ENCODE results near the gene PPP1R14B.

The PPP1R14B gene

DNA sequence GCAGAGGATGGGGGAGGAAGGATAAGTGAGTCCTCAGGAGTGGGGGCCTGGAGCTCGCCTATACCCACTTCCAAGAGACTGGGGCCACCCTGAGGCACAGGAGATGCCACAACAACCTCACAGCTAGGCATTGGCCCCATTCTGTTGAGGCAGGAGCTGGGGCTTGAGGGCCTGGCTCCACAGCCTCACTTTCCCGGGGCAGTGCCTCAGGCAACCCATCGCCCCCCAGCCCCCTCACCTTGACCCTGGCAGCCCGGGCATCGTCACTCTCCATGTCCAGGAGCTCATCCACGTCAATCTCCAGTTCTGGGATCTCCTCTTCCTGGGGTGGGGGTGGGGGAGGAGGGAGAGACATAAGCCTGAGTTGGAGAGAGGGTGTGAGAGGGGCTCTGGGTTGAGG, 1.8 kb downstream of the PPP1R14B start:
- CTCF ChIA-PET, result interaction anchor here (0.9 to 3.7 kb wide), 10 partner anchors 8 to 87 kb away, joined by 3 to 26 read pairs (median 4); partner anchors contain the start of genes NUDT22 and TRPT1
- TF ChIP-seq, protein P1, sequence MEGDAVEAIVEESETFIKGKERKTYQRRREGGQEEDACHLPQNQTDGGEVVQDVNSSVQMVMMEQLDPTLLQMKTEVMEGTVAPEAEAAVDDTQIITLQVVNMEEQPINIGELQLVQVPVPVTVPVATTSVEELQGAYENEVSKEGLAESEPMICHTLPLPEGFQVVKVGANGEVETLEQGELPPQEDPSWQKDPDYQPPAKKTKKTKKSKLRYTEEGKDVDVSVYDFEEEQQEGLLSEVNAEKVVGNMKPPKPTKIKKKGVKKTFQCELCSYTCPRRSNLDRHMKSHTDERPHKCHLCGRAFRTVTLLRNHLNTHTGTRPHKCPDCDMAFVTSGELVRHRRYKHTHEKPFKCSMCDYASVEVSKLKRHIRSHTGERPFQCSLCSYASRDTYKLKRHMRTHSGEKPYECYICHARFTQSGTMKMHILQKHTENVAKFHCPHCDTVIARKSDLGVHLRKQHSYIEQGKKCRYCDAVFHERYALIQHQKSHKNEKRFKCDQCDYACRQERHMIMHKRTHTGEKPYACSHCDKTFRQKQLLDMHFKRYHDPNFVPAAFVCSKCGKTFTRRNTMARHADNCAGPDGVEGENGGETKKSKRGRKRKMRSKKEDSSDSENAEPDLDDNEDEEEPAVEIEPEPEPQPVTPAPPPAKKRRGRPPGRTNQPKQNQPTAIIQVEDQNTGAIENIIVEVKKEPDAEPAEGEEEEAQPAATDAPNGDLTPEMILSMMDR (IDR thresholded peaks at IDR 0.05; ENCODE audit: control extremely low read depth, extremely low read depth, low read depth, missing control alignments), result no peak
- POLR2A ChIA-PET, result interaction anchor here (1.7 kb wide), 1 partner anchor 18 kb away, joined by 7 read pairs; no protein-coding TSS in a partner anchor
- no peak for DNase-seq (ENCODE audit: extremely low spot score)

DNA sequence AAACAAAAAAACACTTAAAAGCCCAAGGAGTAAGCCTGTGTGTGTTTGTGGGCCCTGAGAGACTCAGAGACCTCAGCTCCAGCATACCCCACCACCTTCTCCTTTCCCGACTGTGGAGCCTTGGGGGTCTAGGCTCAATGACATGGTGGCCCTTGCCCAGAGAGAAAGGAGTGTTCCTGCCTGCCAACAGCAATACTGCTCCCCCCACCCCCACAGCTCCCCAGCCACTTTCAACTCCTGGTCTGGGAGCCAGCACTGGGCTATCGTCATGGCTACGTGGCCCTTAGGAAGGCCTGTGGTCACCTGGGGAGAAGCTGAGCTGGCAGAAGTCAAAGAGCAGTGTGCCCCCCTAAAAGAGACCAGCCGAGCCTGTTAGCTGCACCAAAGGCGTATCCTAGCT, 2.6 kb downstream of the PPP1R14B start:
- CTCF ChIA-PET, result interaction anchor here (1.0 to 30.9 kb wide), 5 partner anchors 8 to 60 kb away, joined by 3 to 368 read pairs (median 8); partner anchors contain the start of genes CATSPERZ and FERMT3
- TF ChIP-seq, protein P1 (IDR thresholded peaks at IDR 0.05; ENCODE audit: control extremely low read depth, extremely low read depth, low read depth, missing control alignments), result no peak
- POLR2A ChIA-PET, result interaction anchor here (0.5 to 1.7 kb wide), 3 partner anchors 17 to 60 kb away, joined by 3 to 7 read pairs (median 4); no protein-coding TSS in a partner anchor
- DNase-seq (ENCODE audit: extremely low spot score), result no peak

DNA sequence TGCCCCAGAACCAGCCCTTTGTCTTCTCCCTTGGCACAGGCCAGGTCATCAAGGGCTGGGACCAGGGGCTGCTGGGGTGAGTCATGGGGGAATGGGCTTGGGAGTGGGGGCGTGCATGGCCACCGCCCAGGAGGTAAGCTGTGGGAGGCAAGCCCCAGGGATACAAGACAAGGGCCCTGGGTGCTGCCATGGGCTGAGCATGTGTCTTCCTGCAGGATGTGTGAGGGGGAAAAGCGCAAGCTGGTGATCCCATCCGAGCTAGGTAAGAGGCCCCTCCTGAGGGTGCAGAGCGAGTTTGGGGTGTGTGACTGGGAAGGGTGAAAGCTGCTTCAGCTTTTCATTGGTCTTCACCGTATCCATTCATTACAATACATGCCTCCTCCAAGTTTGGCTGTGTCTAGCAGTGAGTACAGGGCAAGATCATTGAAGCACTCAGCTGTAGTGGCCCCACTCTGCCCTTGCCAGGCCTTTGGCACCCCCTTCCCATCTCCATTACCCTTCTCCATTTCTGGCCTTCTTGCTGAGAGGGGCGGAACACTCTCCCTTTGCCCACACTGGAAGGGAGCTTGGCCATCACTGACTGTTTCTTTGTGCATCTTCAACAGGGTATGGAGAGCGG, 3.4 kb downstream of the PPP1R14B start:
- ChIA-PET CTCF (interaction anchor here (0.7 to 30.9 kb wide), 9 partner anchors 9 to 60 kb away, joined by 3 to 368 read pairs (median 3); partner anchors contain the start of genes CATSPERZ, DNAJC4, FERMT3 and NUDT22), POLR2A (interaction anchor here (0.5 to 1.7 kb wide), 4 partner anchors 16 to 59 kb away, joined by 3 to 7 read pairs (median 5); no protein-coding TSS in a partner anchor)
- no peak for DNase-seq (ENCODE audit: extremely low spot score)
- TF ChIP-seq, protein P1 (IDR thresholded peaks at IDR 0.05; ENCODE audit: control extremely low read depth, extremely low read depth, low read depth, missing control alignments), result no peak

DNA sequence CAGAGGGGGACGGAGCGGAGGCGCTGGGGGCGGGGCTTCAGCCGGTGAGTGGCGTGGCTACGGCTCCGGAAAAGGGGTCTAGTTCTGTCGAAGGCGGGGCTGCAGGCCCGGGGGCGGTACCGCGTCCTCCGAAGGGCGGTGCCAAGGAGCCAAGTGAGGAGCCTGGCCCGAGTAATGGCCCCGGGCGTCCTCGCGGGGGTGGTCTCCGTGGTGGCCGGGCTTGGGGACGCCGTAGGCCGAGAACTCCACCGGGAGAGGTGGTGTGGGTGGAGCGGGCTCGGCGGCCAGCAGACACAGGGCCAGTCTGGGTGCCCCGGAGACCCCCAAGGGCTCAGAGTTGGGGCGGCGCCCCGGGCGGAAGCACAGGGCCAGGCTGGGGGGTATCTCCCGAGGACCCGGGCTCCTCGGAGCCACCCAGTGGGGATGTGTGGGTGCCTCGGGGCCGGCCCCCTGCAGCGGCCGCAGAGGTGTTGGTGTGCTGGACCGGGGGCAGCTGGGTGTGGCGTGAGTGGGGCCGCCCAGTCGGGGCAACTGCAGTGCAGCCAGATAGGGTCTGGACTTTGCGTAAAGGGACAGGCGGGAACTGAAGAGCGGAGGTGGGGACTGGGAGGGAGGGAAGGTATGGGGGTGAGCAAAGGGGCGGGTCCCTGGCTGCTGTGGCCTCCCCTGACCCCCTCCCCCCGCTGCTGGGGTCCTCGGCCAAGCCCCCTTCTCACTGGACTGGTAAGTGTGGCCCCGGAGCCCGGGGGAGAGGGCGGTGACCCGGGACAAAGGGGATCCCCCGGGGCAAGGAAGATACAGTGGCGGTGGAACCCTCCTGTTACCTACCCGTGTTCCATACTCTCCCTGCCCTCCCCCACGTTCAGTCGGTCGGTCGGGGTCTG, 5.0 kb downstream of the PPP1R14B start:
- ChIA-PET CTCF (interaction anchor here (0.7 to 30.9 kb wide), 5 partner anchors 9 to 90 kb away, joined by 3 to 368 read pairs (median 5); partner anchors contain the start of genes FERMT3, NUDT22, PLCB3 and TRPT1), POLR2A (interaction anchor here (0.6 to 1.6 kb wide), 13 partner anchors 10 to 1889 kb away, joined by 3 to 13 read pairs (median 4); partner anchors contain the start of genes FERMT3, NUDT22, PRDX5 and STIP1)
- DNase-seq (ENCODE audit: extremely low spot score), result peak; percentile 53
- TF ChIP-seq, protein P1 (IDR thresholded peaks at IDR 0.05; ENCODE audit: control extremely low read depth, extremely low read depth, low read depth, missing control alignments), result no peak

DNA sequence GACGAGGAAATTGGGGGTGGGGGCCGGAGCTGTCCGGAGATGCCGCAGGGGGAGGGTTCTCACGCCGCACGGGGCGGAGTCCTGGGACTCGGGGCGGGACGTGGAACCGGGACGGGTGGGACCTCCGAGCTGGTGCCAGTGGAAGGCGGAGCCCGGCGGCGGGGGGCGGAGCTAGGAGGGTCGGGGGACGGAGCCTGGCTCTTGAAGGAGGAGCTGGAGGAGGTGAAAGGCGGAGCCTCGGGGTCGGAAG, 5.6 kb downstream of the PPP1R14B start:
- DNase-seq (ENCODE audit: extremely low spot score), result peak; percentile 97
- ChIA-PET CTCF (interaction anchor here (0.7 to 30.9 kb wide), 5 partner anchors 10 to 90 kb away, joined by 3 to 368 read pairs (median 5); partner anchors contain the start of genes FERMT3, NUDT22, PLCB3 and TRPT1), POLR2A (interaction anchor here (0.6 to 1.6 kb wide), 13 partner anchors 9 to 1890 kb away, joined by 3 to 13 read pairs (median 4); partner anchors contain the start of genes FERMT3, NUDT22, PRDX5 and STIP1)
- TF ChIP-seq, protein P1 (IDR thresholded peaks at IDR 0.05; ENCODE audit: control extremely low read depth, extremely low read depth, low read depth, missing control alignments), result no peak
